ENCODE measurements around the gene ITPK1. TPM values are rescaled to one million over a fixed set of nuclear protein-coding genes. Genes with fewer than 3 reads are reported as not detected.

ITPK1 gene
- total and polyA plus RNA-seq, 2 donors (not counting 3 experiments of a cell fraction or from before 2014, with no cell fraction given) = 39.6 to 51.8 TPM

GRCh38 chr14:93108105-93108504 is 7.6 kb downstream of the ITPK1 start:
- Histone ChIP-seq H3K4me2 (ENCODE audit: insufficient read depth, low read length) (no peak overlapping the region), H3K4me1 (ENCODE audit: control insufficient read depth, extremely low read depth, insufficient read depth, low read length) (peaks cover 2% of the 10 kb centered on the region), H2AFZ (ENCODE audit: low read depth, low read length) (no peak overlapping the region), H3K9me3 (replicated peaks; ENCODE audit: control insufficient read depth, insufficient read depth, low read length) (no peaks in the 10 kb centered on the region), H4K20me1 (replicated peaks; ENCODE audit: control insufficient read depth, extremely low read depth, insufficient read depth, low read length) (no peaks in the 10 kb centered on the region), H3K9ac (replicated peaks; ENCODE audit: extremely low read depth, insufficient read depth, low read length) (no peak overlapping the region), H3K79me2 (ENCODE audit: control insufficient read depth, insufficient read depth, low read length) (peaks cover 4% of the 10 kb centered on the region), H3K27me3 (ENCODE audit: control insufficient read depth in 2 of 2, insufficient read depth in 2 of 2, low read length in 2 of 2) (no peaks in the 10 kb centered on the region), H3K4me3 (replicated peaks in 1 of 3; ENCODE audit: insufficient read depth in 1 of 3, low read depth in 1 of 3, low read length in 3 of 3) (no peak overlapping the region), H3K9me1 (replicated peaks; ENCODE audit: control insufficient read depth, extremely low read depth, insufficient read depth, low read length) (no peaks in the 10 kb centered on the region), H3K27ac (ENCODE audit: insufficient read depth, low read depth, low read length) (no peak overlapping the region), H3K36me3 (ENCODE audit: control insufficient read depth in 2 of 2, extremely low read depth in 1 of 2, insufficient read depth in 2 of 2, low read length in 2 of 2) (no peaks in the 10 kb centered on the region)
- no peak for FAIRE-seq
- no peak for DNase-seq (ENCODE audit: low read depth, low spot score)
- no TSS peak for BruUV-seq (replicated peaks)
- intact Hi-C loops (cut with micrococcal nuclease) = no loop called here
- TF ChIP-seq EZH2 (IDR thresholded peaks at IDR 0.05; ENCODE audit: borderline replicate concordance, low read depth, low read length, severe bottlenecking) (no peak), GATA2 (IDR thresholded peaks at IDR 0.05; ENCODE audit: insufficient read depth, insufficient read length, low read depth, low read length) (no peak), CTCF (IDR thresholded peaks at IDR 0.05; ENCODE audit: extremely low read depth in 1 of 2, insufficient read depth in 1 of 2, low read depth in 1 of 2, low read length in 2 of 2) (no peak), JUN (IDR thresholded peaks at IDR 0.05; ENCODE audit: borderline replicate concordance, insufficient read depth, insufficient read length, low read depth) (no peak), MAX (IDR thresholded peaks at IDR 0.05; ENCODE audit: insufficient read depth, insufficient read length) (no peak), POLR2A (IDR thresholded peaks at IDR 0.05; ENCODE audit: low read depth, low read length) (no peak), MYC (IDR thresholded peaks at IDR 0.05; ENCODE audit: low read depth, low read length) (no peak), FOS (IDR thresholded peaks at IDR 0.05; ENCODE audit: borderline replicate concordance, insufficient read depth, low read length) (no peak), POLR2AphosphoS5 (IDR thresholded peaks at IDR 0.05; ENCODE audit: insufficient read depth, low read depth, low read length) (no peak)
- ChIA-PET POLR2A (no interaction called here), CTCF (interaction anchor here (0.9 kb wide), 1 partner anchor 10 kb away, joined by 3 read pairs; no protein-coding TSS in a partner anchor)
- dilution Hi-C loops (cut with MboI; ENCODE audit: extremely low pct_ligation_motif_present, low sequenced_read_pairs) = no loop called here
